ENCODE measurements around the gene GRAMD2B. TPM values are rescaled to one million over a fixed set of nuclear protein-coding genes. Genes with fewer than 3 reads are reported as not detected.

GRAMD2B gene
- total and polyA plus RNA-seq, 4 donors, result 8.5 to 19.4 (median 14.9) TPM

GRCh38 chr5:126430631-126431030, 7.4 kb downstream of the GRAMD2B start:
- peaks cover 0 to 6% (median 0%) of the 10 kb centered on the region in 5 donors for H3K4me1 ChIP-seq (ENCODE audit: control insufficient read depth in 5 of 5, insufficient read depth in 5 of 5, low read length in 5 of 5)
- H3K4me3 ChIP-seq, result no peak overlapping the region
- DNase-seq, result no peak
- no peaks in the 10 kb centered on the region for H3K9me3 ChIP-seq (ENCODE audit: control insufficient read depth in 4 of 4, insufficient read depth in 3 of 4, low read length in 3 of 4)
- TF ChIP-seq CTCF (IDR thresholded peaks at IDR 0.05; ENCODE audit: control extremely low read depth, extremely low read depth), result no peak
- no peak overlapping the region for H3K27ac ChIP-seq (ENCODE audit: low read depth in 1 of 2, low read length in 1 of 2)
- H3K27me3 ChIP-seq (ENCODE audit: control insufficient read depth in 3 of 3, insufficient read depth in 3 of 3, low read length in 2 of 3), result no peaks in the 10 kb centered on the region
- ATAC-seq (ENCODE audit: insufficient read depth, low FRiP score), result no peak
- peaks cover 0 to 8% (median 0%) of the 10 kb centered on the region in 4 donors for H3K36me3 ChIP-seq (ENCODE audit: control insufficient read depth in 4 of 4, insufficient read depth in 4 of 4, low read length in 4 of 4)
- no peak overlapping the region for H3K9ac ChIP-seq (ENCODE audit: insufficient read depth in 1 of 2, low read length in 2 of 2)

- H3K27me3 ChIP-seq (ENCODE audit: control insufficient read depth in 3 of 3, insufficient read depth in 3 of 3, low read length in 2 of 3), result no peaks in the 10 kb centered on the region
- no peak for DNase-seq
- H3K4me3 ChIP-seq, result no peak overlapping the region
- peaks cover 0 to 6% (median 0%) of the 10 kb centered on the region in 5 donors for H3K4me1 ChIP-seq (ENCODE audit: control insufficient read depth in 5 of 5, insufficient read depth in 5 of 5, low read length in 5 of 5)
- H3K9ac ChIP-seq (ENCODE audit: insufficient read depth in 1 of 2, low read length in 2 of 2), result no peak overlapping the region
- H3K36me3 ChIP-seq (ENCODE audit: control insufficient read depth in 4 of 4, insufficient read depth in 4 of 4, low read length in 4 of 4), result peaks cover 0 to 5% (median 2%) of the 10 kb centered on the region in 4 donors
- TF ChIP-seq CTCF (IDR thresholded peaks at IDR 0.05; ENCODE audit: control extremely low read depth, extremely low read depth), result no peak
- no peak for ATAC-seq (ENCODE audit: insufficient read depth, low FRiP score)
- H3K27ac ChIP-seq (ENCODE audit: low read depth in 1 of 2, low read length in 1 of 2), result no peak overlapping the region
- peaks cover 0 to 2% (median 0%) of the 10 kb centered on the region in 4 donors for H3K9me3 ChIP-seq (ENCODE audit: control insufficient read depth in 4 of 4, insufficient read depth in 3 of 4, low read length in 3 of 4)
Observed at GRCh38 chr5:126433701-126434100, 10.5 kb downstream of the GRAMD2B start.

- 86% methylated on average over 8 of the region's 8 CpGs for WGBS, 2 donors
- DNase-seq (no peak), ATAC-seq (ENCODE audit: insufficient read depth, low FRiP score) (no peak)
- H3K4me3 ChIP-seq, result no peak overlapping the region
- TF ChIP-seq CTCF (IDR thresholded peaks at IDR 0.05; ENCODE audit: control extremely low read depth, extremely low read depth), result no peak
- peaks cover 0 to 4% (median 0%) of the 10 kb centered on the region in 4 donors for H3K36me3 ChIP-seq (ENCODE audit: control insufficient read depth in 4 of 4, insufficient read depth in 4 of 4, low read length in 4 of 4)
- no peak overlapping the region for H3K27ac ChIP-seq (ENCODE audit: low read depth in 1 of 2, low read length in 1 of 2)
- peaks cover 0 to 2% (median 0%) of the 10 kb centered on the region in 4 donors for H3K9me3 ChIP-seq (ENCODE audit: control insufficient read depth in 4 of 4, insufficient read depth in 3 of 4, low read length in 3 of 4)
- H3K27me3 ChIP-seq (ENCODE audit: control insufficient read depth in 3 of 3, insufficient read depth in 3 of 3, low read length in 2 of 3), result no peaks in the 10 kb centered on the region
- H3K4me1 ChIP-seq (ENCODE audit: control insufficient read depth in 5 of 5, insufficient read depth in 5 of 5, low read length in 5 of 5), result peaks cover 0 to 3% (median 0%) of the 10 kb centered on the region in 5 donors
- H3K9ac ChIP-seq (ENCODE audit: insufficient read depth in 1 of 2, low read length in 2 of 2), result no peak overlapping the region
Observed at GRCh38 chr5:126435261-126435660, 12.1 kb downstream of the GRAMD2B start.

GRCh38 chr5:126435714-126436113, 12.5 kb downstream of the GRAMD2B start:
- H3K27ac ChIP-seq (ENCODE audit: low read depth in 1 of 2, low read length in 1 of 2), result no peak overlapping the region

More at GRCh38 chr5:126435714-126436113, 12.5 kb downstream of the GRAMD2B start:
- 78 to 93% methylated on average over 2 of the region's 2 CpGs for WGBS, 2 donors
- Histone ChIP-seq H3K4me1 (ENCODE audit: control insufficient read depth in 5 of 5, insufficient read depth in 5 of 5, low read length in 5 of 5) (peaks cover 0 to 3% (median 0%) of the 10 kb centered on the region in 5 donors), H3K9ac (ENCODE audit: insufficient read depth in 1 of 2, low read length in 2 of 2) (no peak overlapping the region), H3K36me3 (ENCODE audit: control insufficient read depth in 4 of 4, insufficient read depth in 4 of 4, low read length in 4 of 4) (peaks cover 0 to 4% (median 0%) of the 10 kb centered on the region in 4 donors), H3K4me3 (no peak overlapping the region), H3K9me3 (ENCODE audit: control insufficient read depth in 4 of 4, insufficient read depth in 3 of 4, low read length in 3 of 4) (peaks cover 0 to 2% (median 0%) of the 10 kb centered on the region in 4 donors), H3K27me3 (ENCODE audit: control insufficient read depth in 3 of 3, insufficient read depth in 3 of 3, low read length in 2 of 3) (no peaks in the 10 kb centered on the region)
- DNase-seq (no peak), ATAC-seq (ENCODE audit: insufficient read depth, low FRiP score) (no peak)
- TF ChIP-seq CTCF (IDR thresholded peaks at IDR 0.05; ENCODE audit: control extremely low read depth, extremely low read depth), result no peak
